Smooth muscle cell (in vitro differentiated cells): Measurements from ENCODE around the gene PRR20G. TPM values are rescaled to one million over a fixed set of nuclear protein-coding genes. Genes with fewer than 3 reads are reported as not detected.

Experiments
- DNase-seq: peaks from one replicate; lab custom pipeline; 2025; ENCODE audit not compliant: unreplicated experiment; lab: John Stamatoyannopoulos, UW
- H2AFZ ChIP-seq: fragments of 200-600 bp; sonication (generic); 2 replicates; pipeline ENCODE4 v1.6.0; 2016; ENCODE audit warnings: antibody characterized with exemption, low read depth, mild to moderate bottlenecking
- H3F3A ChIP-seq: fragments of 200-600 bp; sonication (generic); 2 replicates; pipeline ENCODE4 v1.6.0; 2017; ENCODE audit warnings: antibody characterized with exemption, low read depth
- H3K27ac ChIP-seq: fragments of 200-600 bp; sonication (generic); 2 replicates; pipeline ENCODE4 v1.5.1; 2016; ENCODE audit warnings: low read depth, mild to moderate bottlenecking
- H3K27me3 ChIP-seq: fragments of 200-600 bp; sonication (generic); 2 replicates; pipeline ENCODE4 v1.6.1; 2016; ENCODE audit warnings: low read depth, mild to moderate bottlenecking
- H3K36me3 ChIP-seq: fragments of 200-600 bp; sonication (generic); 2 replicates; pipeline ENCODE4 v1.5.1; 2016; ENCODE audit warnings: low read depth
- H3K4me1 ChIP-seq: fragments of 200-600 bp; sonication (generic); 2 replicates; pipeline ENCODE4 v1.5.1; 2016; ENCODE audit warnings: low read depth
- H3K4me2 ChIP-seq: fragments of 200-600 bp; sonication (generic); 2 replicates; pipeline ENCODE4 v1.6.0; 2016; ENCODE audit warnings: mild to moderate bottlenecking
- H3K4me3 ChIP-seq: fragments of 200-600 bp; sonication (generic); 2 replicates; pipeline ENCODE4 v1.5.1; 2016; ENCODE audit warnings: mild to moderate bottlenecking
- H3K79me2 ChIP-seq: fragments of 200-600 bp; sonication (generic); 2 replicates; pipeline ENCODE4 v1.6.0; 2016; ENCODE audit warnings: low read depth, mild to moderate bottlenecking
- H3K9ac ChIP-seq: fragments of 200-600 bp; sonication (generic); 2 replicates; pipeline ENCODE4 v1.6.0; 2016; ENCODE audit warnings: low read depth
- H3K9me3 ChIP-seq: fragments of 200-600 bp; sonication (generic); replicated peaks from 2 replicates; pipeline ENCODE4 v1.5.1; 2016; ENCODE audit warnings: low read depth
- H4K20me1 ChIP-seq: fragments of 200-600 bp; sonication (generic); 2 replicates; pipeline ENCODE4 v1.6.0; 2016; ENCODE audit warnings: low read depth
- CTCF ChIP-seq: fragments of 200-600 bp; sonication (generic); IDR thresholded peaks from 2 replicates; pipeline ENCODE4 v1.5.1; 2017; ENCODE audit warnings: borderline replicate concordance, mild to moderate bottlenecking, antibody characterized with exemption; ENCODE audit not compliant: insufficient read depth, poor library complexity, severe bottlenecking
- WGBS: methylation state at CpG from one replicate; pipeline ENCODE4 v1.1.7; 2016; ENCODE audit warnings: low lambda C conversion rate; 5-methylcytosine and 5-hydroxymethylcytosine counted together
- polyA plus RNA-seq: library from polyadenylated mRNA; unstranded; fragments of >200 nt; fragmentation: Nextera tagmentation; extraction: Ambion mirVana; gene quantifications from 2 replicates; pipeline ENCODE4 v1.2.1, GENCODE V29; 2016
- total RNA-seq: library from RNA; depleted of rRNA; stranded (reverse); fragments of >200 nt; gene quantifications from 2 replicates; pipeline ENCODE4 v1.2.3, GENCODE V29; 2014

Gene PRR20G
- total and polyA plus RNA-seq, 2 experiments from 2014 or later: not detected

- no peak overlapping the region for H3K4me2 ChIP-seq
- no peak for TF ChIP-seq CTCF
- H3K27me3 ChIP-seq: no peaks in the 10 kb centered on the region
- H3K9me3 ChIP-seq: no peaks in the 10 kb centered on the region
- no peak overlapping the region for H3K27ac ChIP-seq
- H3K4me3 ChIP-seq: no peak overlapping the region
- no peak overlapping the region for H3K9ac ChIP-seq
- H2AFZ ChIP-seq: no peak overlapping the region
- H3K79me2 ChIP-seq: no peaks in the 10 kb centered on the region
- no peaks in the 10 kb centered on the region for H4K20me1 ChIP-seq
- H3K36me3 ChIP-seq: no peaks in the 10 kb centered on the region
- no peak for DNase-seq
- WGBS: 86% methylated on average over 9 of the region's 9 CpGs
- H3F3A ChIP-seq: no peaks in the 10 kb centered on the region
- no peaks in the 10 kb centered on the region for H3K4me1 ChIP-seq
Measured at GRCh38 chr3:127263586-127264231, 24.1 kb downstream of the PRR20G start.

- Histone ChIP-seq H3K4me1 (no peaks in the 10 kb centered on the region), H3K27ac (no peak overlapping the region), H3K4me3 (no peak overlapping the region), H4K20me1 (no peaks in the 10 kb centered on the region), H3K36me3 (no peaks in the 10 kb centered on the region), H3K9ac (no peak overlapping the region), H3K27me3 (no peaks in the 10 kb centered on the region), H3F3A (no peaks in the 10 kb centered on the region), H3K4me2 (no peak overlapping the region), H2AFZ (no peak overlapping the region), H3K79me2 (no peaks in the 10 kb centered on the region), H3K9me3 (no peaks in the 10 kb centered on the region)
- no peak for DNase-seq
- 93% methylated on average over 4 of the region's 4 CpGs for WGBS
- TF ChIP-seq CTCF: no peak
Measured at GRCh38 chr3:127263037-127263436, 24.8 kb downstream of the PRR20G start.

GRCh38 chr3:127262533-127262932, 25.3 kb downstream of the PRR20G start:
- Histone ChIP-seq H3K27me3 (no peaks in the 10 kb centered on the region), H3K4me1 (no peaks in the 10 kb centered on the region), H4K20me1 (no peaks in the 10 kb centered on the region), H3K36me3 (no peaks in the 10 kb centered on the region), H3K9ac (no peak overlapping the region), H2AFZ (no peak overlapping the region), H3K4me3 (no peak overlapping the region), H3K9me3 (no peaks in the 10 kb centered on the region), H3F3A (no peaks in the 10 kb centered on the region), H3K27ac (no peak overlapping the region), H3K4me2 (no peak overlapping the region), H3K79me2 (no peaks in the 10 kb centered on the region)
- no peak for TF ChIP-seq CTCF
- WGBS: 100% methylated on average over 3 of the region's 3 CpGs
- DNase-seq: no peak

- H2AFZ ChIP-seq: no peak overlapping the region
- no peaks in the 10 kb centered on the region for H3F3A ChIP-seq
- TF ChIP-seq CTCF: no peak
- no peaks in the 10 kb centered on the region for H3K9me3 ChIP-seq
- H3K4me2 ChIP-seq: no peak overlapping the region
- no peaks in the 10 kb centered on the region for H3K36me3 ChIP-seq
- H3K9ac ChIP-seq: no peak overlapping the region
- H3K4me3 ChIP-seq: no peak overlapping the region
- H3K79me2 ChIP-seq: no peaks in the 10 kb centered on the region
- H3K27ac ChIP-seq: no peak overlapping the region
- WGBS: 85% methylated on average over 7 of the region's 7 CpGs
- no peaks in the 10 kb centered on the region for H3K4me1 ChIP-seq
- no peaks in the 10 kb centered on the region for H4K20me1 ChIP-seq
- H3K27me3 ChIP-seq: no peaks in the 10 kb centered on the region
- DNase-seq: no peak
Measured at GRCh38 chr3:127261925-127262324, 25.9 kb downstream of the PRR20G start.
